GM18511 (cell line): ENCODE data around the gene HAO2.
"Not testable (repeated sequence)": the region's sequence is repeated elsewhere in the genome, so short reads cannot be mapped to it uniquely, and the experiment has no call there.

Source experiments
- ATAC-seq: cut with Tn5 transposase; IDR thresholded peaks from one replicate; pipeline ENCODE4 v1.9.1; 2021; ENCODE audit warnings: mild to moderate bottlenecking, moderate library complexity; ENCODE audit not compliant: unreplicated experiment

HAO2 gene

DNA sequence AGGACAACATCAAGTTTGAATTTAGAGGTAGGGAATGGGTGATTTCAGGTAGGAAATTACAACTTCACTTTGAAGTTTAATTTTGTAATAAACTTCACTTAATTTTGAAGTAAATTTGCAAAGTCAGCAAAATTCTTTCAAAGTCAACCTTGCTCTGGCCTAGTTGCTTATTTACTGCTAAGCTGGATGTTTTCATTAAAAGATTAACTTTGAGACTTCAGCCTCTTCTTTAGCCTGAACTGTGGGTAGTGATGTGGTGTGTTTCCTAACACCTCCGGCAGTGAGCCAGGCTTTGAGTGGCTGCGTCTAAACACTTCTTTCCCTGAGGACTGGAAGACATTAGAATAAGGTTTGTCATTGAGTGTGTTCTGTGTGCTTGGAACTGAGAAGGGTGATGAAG is at the start of gene HAO2:
HAO2 (plus strand) TSS at position 232 of the 400 bp plus-strand sequence. CDS start 12,301 bp downstream, outside the sequence.
- no peak for ATAC-seq

DNA sequence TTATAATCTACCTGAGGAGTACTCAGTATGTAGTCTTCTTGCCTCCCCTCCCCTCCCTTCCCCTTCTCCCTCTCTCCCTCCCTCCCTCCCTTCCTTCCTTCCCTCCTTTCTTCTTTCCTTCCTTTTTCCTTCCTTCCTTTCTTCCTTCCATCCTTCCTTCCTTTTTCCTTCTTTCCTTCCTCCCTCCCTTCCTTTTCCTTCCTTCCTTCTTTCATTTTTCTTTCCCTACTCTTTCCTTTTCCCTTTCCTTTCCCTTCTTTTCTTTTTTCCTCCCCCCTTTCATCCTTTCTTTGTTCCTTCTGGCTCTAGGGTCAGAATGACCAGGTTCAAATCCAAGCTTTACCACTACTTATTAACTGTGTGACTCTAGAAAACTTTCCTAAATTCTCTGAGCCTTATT is 48.5 kb upstream of the HAO2 start:
- no peak for ATAC-seq

DNA sequence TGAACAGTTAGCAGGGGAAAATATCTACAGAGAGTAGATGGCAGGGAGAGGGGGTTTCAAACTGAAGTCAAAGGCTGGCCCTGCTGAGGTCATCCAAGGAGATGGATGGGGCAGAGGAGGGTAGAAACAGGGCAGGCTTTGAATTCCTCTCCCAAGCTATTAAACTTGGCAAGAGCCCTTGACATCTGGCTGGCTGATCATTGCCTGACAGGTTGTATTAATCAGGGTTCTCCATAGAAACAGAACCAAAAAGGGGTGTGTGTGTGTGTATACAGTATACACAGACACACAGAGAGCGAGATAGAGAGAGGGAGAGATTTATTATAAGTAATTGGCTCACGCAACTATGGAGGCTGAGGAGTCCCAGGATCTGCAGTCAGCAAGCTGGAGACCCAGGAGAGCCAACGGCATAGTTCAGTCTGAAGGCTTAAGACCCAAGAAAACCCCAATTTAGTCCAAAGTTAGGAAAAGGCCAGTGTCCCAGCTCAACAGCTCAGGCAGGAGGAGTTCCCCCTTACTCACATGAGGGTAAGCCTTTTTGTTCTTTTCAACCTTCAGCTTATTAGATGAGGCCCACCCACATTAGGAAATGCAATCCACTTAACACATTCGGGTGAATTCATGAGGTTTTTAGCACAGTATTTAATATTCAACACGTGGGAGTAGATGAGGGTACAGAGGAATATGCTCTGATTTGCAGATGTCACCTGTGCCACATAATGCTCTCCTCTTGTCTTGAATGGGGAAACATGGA is 46.7 kb upstream of the HAO2 start:
- no peak for ATAC-seq

DNA sequence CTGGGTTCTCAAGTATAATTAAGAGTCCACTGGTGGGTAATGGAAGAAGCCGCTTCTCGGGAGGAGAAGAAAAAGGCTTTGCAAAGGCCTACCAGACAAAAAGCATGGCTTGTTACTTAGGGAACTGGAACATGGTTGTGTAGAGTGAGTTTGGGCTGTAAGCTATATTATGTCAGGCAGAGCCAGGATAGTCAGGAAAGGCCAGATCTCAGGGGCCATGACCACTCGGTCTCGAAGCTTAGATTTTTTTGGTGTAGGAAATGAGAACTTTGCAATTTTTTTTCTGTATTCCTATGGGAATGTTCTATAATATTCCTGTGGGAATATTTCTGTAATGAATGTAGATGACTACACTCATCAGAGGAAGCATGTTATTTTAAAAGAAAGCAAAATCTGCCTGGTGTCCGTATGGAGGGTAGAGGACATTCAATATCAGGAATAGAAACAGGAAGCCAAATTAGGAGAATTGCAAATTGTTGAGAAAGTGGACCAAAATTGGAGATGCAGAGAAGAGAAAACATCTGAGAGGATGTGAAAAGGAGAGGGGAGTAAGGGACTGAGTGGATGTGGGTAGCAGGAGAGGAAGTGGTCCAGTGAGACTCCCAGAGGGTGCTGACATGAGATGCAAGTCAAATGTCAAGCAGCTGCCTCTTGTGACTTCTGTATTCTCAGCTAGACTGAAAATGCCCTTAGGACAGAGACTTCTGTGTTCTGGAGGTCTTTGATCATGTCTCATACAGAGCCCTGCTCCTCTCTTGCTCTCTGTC is 45.2 kb upstream of the HAO2 start:
- peak; percentile 77 for ATAC-seq

DNA sequence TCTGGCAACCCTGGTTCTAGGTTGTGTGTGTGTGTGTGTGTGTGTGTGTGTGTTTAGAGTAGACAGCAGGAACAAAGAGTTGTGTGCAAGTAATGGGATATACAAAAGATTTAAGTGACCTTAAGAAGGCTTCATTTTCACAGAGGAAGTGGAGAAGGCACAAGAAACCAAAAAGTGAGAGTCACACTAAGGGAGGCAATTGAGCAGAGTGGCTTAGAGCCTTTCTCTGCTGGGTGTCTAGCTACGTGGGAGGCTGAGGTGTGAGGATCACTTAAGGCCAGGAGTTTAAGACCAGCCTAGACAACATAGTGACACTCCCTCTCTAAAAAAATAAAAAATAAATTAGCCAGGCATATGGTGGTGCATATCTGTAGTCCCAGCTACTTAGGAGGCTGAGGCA is 44.4 kb upstream of the HAO2 start:
- no peak for ATAC-seq

DNA sequence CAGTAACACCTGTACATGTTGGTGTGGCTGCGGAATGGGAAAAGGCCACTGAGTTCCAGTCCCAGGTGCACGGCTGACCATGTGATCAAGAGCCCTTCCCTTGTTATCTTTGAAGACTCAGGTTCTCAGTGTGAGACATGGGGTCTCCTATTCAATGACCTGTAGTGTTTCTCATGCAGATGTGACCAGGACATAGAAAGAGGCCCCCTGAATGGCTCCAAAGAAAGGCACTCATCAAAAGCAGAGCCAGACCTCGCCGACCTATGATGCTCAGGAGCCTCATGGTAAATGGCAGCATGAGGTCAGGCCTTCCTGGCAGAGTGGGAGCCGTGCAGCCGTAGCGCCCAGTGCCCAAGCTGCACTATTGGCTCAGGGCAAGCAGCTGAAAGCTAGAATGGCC is 42.3 kb upstream of the HAO2 start:
- no peak for ATAC-seq

DNA sequence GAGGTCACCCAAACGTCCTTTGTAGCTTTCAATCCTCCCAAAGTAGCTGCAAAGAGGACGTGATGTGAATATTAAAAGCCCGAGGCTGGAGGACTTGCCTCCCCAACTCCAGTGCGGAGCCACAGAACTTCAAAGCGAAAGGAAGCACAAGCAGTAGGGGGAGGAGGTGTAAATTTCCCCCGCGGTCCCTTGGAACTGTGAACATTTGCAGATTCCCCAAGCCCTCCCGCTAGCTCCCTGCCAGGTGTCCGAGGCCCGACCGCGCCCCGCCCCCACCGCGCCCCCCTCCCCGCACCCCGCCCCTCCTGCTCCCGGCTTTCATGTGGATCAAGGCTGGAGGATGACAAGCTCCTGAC is 41.5 kb upstream of the HAO2 start:
- peak; percentile 34 for ATAC-seq

DNA sequence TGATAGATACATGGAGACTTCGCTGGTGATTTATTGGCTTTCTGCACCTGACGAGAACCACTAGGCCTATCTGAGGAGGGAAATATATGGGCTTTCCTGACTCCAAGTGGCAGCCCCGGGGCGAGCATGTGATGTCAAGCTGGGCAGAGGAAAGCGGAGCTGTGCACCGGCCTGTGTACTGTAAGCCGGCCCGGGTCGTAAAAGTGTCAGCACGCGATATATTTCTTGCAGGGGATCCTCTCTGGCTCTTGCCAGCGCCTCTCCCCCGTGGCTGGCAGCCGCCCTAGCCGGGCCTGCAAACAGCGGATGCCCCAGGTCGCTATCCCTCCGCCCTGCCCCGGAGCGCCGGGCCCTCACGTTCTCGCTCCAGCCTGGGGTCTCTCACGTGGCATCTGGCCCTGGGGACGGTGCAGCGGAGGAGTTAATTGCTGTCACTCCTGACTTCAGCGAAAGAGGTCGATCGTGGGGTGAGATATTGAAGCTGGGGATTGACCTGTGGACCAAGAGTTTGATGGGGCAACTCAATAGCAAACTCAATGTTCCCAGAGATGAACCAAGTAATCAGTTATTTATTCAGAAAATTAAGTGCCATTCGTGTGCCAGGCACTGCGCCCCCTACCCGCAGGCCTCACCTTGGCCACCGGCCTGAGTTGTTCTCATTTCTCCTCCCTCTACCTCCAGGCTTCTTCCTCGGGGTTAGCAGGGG is 41.0 kb upstream of the HAO2 start:
- peak; percentile 38 for ATAC-seq

DNA sequence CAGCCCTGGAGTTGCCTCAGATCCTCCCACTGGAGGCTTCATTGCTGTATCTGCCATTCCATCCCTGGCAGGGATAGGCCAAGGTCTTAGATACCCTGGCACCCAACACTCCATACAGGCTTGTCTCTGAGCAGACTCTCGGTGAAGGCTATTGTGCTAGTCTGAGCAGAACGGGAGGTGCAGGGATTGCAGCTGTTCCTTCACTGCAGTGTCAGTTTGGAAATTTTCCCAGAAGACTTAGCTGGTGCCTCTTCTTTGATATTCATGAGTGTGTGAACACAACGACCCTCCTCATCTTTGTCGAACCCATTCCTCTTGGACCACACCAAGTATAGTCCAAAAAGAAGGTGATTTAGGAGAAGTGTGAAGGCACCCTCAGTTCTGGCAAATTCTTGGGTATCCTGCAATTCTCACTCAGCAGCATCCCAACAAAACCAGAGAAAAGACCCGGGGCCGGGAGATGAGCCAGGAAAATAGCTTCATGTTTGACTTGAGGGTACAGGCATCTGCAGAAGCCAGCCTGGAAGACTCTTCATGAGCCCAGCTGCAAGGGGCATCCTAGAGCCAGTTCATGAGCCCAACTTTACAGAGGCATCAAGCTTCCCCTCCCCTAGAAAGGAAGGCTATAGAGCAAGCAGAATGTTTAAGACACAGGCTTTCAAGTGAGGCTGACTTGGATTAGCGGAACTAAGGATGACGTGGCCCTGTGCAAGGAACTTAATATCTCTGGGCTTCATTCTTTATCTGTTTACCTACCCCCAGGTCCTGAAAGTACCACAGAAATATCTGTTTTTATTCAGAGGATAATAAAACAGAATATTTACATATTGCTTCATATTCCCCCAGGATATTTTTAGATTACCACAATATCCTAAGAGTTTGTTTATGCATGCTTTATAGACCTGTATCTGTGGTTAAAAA is 38.8 kb upstream of the HAO2 start:
- ATAC-seq: no peak

DNA sequence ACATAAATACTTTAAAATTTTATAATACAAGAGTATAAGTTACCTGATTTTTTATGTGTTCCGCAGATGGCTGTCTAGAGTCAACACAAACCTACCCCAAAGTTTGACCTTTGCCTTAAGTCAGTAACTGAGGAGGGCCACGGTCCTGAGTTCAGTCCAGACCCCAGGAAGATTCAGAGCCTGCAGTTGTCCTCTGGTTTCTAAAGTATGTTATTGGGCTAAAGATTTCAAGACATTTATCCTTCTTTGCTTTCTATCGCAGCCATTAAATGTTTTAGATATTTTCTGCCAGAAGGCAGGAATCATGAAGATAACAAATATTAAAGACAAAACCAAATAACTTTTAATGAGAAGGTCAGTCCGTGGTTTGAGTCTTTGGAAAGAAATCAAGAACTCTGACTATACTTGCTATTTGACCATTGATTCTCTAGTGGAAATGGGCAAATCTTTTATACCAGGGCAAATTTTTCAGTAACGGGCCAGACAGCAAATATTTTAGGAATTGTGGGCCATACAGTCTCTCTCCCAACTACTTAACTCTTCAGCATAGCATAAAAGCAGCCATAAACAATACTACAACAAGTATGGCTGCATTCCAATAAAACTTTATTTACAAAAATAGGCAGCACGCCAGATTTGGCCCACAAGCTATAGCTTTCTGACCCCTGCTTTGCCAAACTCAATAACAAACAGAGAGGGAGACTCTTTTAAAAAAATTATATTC is 38.0 kb upstream of the HAO2 start:
- ATAC-seq: no peak

DNA sequence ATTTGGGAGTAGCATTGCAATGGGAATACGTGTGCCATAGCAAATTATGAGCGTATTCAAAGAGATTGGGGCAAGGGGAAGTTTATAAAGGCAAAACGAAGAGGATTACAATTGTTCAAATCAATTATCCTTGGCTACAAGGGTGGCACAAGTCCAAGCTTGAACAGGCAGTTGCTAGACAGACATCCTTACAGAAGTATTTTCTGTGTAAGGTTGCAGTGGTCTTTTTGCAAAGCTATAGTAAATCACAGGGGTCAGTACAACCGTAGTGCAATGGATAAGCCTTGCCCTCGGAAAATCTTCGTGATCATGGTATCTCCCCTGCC is 37.4 kb upstream of the HAO2 start:
- ATAC-seq: no peak

DNA sequence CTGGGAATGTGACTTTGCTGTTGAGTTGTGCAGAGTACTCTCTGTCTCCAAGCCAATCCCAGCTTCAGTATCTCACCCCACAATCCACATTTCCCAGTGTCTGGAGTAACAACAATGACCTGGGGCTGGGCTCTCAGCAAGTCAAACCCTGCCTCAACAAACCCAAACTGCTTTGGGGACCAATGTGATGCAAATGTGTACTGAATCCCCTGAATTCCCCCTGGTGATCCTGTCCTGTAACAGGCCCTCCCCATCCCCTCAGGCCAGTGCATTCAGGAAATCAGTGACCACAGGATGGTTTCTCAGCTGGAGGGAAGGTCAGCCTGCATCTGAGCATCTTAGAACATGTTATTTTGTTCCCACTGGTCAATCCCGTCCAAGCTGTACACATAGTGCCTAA is 36.7 kb upstream of the HAO2 start:
- ATAC-seq: no peak

DNA sequence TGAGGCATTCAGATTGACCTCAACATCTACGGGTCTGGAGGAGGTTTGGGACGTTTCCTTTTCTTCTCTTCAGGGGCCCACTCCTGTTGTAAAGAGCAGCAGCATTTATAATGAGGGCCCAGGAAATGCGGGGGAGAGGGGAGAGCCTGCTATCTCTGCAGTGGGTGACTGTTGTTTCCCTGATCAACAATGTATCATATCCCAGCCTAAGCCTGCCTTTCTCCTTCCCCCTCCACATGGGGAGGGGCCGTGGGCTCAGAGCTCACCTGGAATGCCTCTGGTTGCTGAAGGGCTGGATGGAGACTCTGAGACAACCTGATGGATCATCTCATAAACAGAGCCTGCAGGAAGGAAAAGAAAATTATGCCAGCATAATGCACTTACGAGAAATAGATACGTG is 36.0 kb upstream of the HAO2 start:
- no peak for ATAC-seq

DNA sequence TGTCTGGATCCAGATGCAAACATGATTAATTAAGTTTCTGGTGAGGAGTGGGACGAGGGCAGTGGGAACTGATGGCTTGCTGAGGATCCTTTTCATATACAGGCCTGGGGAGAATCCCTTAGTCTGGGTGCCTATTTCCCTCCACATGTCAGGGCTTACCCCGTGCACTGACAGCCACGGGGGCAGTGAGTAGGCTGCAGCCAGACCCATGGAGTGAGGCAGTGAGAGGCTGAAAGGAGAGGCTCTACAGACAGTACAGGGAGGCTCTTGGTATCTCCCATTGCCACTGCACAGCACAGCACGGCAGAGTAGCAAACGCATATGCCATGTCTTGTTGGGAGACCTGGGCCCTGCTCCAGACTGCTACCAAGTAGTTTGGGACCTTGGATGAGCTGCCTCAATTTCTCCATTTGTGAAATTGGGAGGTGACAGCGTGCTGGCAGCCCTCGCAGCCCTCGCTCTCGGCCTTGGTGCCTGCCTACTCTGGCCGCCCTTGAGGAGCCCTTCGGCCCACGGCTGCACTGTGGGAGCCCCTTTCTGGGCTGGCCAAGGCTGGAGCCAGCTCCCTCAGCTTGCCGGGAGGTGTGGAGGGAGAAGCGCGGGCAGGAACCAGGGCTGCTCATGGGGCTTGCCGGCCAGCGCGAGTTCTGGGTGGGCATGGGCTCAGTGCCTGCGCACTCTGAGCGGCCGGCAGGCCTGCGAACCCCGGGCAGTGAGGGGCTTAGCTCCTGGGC is 35.3 kb upstream of the HAO2 start:
- no peak for ATAC-seq

DNA sequence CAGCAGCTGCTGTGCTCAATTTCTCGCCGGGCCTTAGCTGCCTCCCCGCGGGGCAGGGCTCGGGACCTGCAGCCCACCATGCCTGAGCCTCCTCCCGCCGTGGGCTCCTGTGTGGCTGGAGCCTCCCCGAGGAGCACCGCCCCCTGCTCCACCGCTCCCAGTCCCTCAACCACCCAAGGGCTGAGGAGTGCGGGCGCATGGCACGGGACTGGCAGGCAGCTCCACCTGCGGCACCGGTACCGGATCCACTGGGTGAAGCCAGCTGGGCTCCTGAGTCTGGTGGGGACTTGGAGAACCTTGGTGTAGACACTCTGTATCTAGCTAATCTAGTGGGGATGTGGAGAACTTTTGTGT is 34.7 kb upstream of the HAO2 start:
- ATAC-seq: not testable (repeated sequence)

DNA sequence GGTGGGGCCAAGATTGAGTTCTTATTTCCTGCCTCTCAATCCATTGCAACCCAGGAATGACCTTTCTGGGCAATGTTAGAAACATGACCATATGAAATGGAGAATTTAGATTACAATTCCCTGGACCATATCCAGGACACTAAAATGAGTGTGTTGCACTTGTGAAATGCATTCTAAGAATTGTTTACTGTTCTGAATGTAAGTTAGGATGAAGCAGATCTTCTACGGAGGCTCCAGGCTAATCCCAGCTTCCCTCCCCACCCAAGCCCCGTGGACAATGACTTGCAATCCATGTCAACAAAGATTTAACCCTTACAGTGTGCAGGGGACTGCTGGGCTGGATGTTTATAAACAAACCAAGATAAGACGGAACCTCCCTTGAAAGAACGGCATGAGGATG is 31.7 kb upstream of the HAO2 start:
- ATAC-seq: no peak

DNA sequence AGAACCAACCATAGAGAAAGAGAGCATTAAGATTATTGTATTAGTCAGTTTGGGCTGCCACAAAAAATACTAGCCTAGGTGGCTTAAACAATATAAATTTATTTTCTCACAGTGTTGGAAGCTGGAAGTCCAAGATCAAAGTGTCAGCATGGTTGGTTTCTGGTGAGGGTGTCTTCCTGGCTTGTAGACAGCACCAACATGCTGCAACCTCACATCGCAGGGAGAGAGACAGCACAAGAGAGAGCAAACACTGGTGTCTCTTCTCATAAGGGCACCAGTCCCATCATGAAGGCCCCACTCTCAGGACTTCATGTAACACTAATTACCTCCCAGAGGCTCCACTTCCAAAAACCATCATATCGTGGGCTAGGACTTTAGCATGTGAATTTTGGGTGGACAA is 30.6 kb upstream of the HAO2 start:
- no peak for ATAC-seq

DNA sequence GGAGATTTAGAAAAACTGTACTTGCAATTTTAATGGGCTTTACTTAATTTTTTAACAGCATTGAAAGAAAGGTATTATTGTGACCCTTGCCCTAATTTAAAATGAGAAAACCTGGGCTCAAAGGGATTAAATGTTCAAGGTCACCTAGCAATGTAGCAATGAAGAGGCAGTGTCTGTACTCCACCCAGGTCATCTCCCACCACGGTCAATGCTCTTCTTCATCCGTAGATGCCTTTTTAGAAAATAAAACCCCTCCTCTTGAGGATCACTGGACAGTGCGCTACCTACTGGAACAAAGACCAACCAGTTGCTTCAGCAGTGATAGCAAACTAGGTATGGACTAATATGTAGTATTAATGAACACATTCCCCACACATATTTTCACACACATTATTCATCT is 29.8 kb upstream of the HAO2 start:
- ATAC-seq: no peak

DNA sequence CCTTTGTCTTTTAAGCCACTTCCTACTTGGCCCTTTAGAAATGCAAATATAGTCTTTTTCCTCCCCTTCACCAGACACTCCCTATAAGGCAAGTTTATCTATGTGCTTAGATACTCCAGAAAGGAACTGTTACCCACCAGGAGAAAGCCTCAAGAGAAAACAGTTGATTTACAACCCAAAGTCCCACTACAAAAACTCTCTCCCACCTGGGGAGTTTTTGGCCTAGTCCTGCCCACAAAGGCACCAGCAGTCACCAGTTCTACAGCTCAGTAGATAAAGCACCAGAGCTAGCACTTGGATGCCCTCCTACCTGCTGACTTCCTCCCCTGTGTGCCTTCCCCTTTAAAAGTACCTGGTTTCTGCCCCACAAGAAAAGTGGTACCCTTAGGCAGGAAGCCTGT is 27.7 kb upstream of the HAO2 start:
- ATAC-seq: no peak
